OCI-LY7 (cell line): ENCODE measurements around the gene HLA-A.

ENCODE experiments used
- CTCF ChIP-seq: fragments of 200-600 bp; sonication (generic); conservative IDR thresholded peaks from 2 replicates; pipeline ENCODE4 v1.5.1; 2014; ENCODE audit warnings: mild to moderate bottlenecking, antibody characterized with exemption, low read length, moderate library complexity, mixed read lengths
- EZH2phosphoT487 ChIP-seq: fragments of 200-600 bp; sonication (generic); IDR thresholded peaks from 2 replicates; pipeline ENCODE4 v1.6.1; 2018; ENCODE audit warnings: low read depth, borderline replicate concordance, mild to moderate bottlenecking, mixed run types, antibody characterized with exemption, low read length, moderate library complexity, mixed read lengths

- TF ChIP-seq CTCF (no peak), EZH2phosphoT487 (no peak)
Observed at GRCh38 chr6:29946223-29947076, 4.1 kb downstream of the HLA-A start.
